ENCODE data around the gene BBS10. TPM values are rescaled to one million over a fixed set of nuclear protein-coding genes. Genes with fewer than 3 reads are reported as not detected.

BBS10 gene
- total and polyA plus RNA-seq, 2 of the 13 experiments (the other 11 are each of a cell fraction or from before 2014, with no cell fraction given), result 4.9 to 7.4 TPM

- TF ChIP-seq ZC3H13 (CRISPR knock-in tag; IDR thresholded peaks at IDR 0.05) (no peak), ZNF362 (CRISPR knock-in tag; IDR thresholded peaks at IDR 0.05; ENCODE audit: borderline replicate concordance) (no peak; the same call in 1 of the 2 replicates), ZNF746 (CRISPR knock-in tag; IDR thresholded peaks at IDR 0.05) (no peak), ZNF33A (CRISPR knock-in tag; IDR thresholded peaks at IDR 0.05; ENCODE audit: borderline replicate concordance) (no peak), ARID4A (CRISPR knock-in tag; IDR thresholded peaks at IDR 0.05; ENCODE audit: borderline replicate concordance) (peak; percentile 65; the same call in 1 of the 2 replicates), PHB2 (IDR thresholded peaks at IDR 0.05; ENCODE audit: partially characterized antibody) (no peak), MED8 (CRISPR knock-in tag; IDR thresholded peaks at IDR 0.05; ENCODE audit: insufficient replicate concordance) (peak; percentile 70), ZNF17 (CRISPR knock-in tag; IDR thresholded peaks at IDR 0.05) (no peak), MED1 (CRISPR knock-in tag; IDR thresholded peaks at IDR 0.05) (peak; percentile 66), ZNF639 (CRISPR knock-in tag; conservative IDR thresholded peaks at IDR 0.05) (no peak), LBX2 (CRISPR knock-in tag; IDR thresholded peaks at IDR 0.05; ENCODE audit: borderline replicate concordance) (no peak), AGO1 (IDR thresholded peaks at IDR 0.05; ENCODE audit: low read depth, low read length, poor library complexity, severe bottlenecking) (peak; percentile 79), ZNF557 (CRISPR knock-in tag; IDR thresholded peaks at IDR 0.05) (peak; percentile 55; the same call in 1 of the 2 replicates), NFIB (CRISPR knock-in tag; IDR thresholded peaks at IDR 0.05; ENCODE audit: borderline replicate concordance) (no peak; the same call in 1 of the 2 replicates), DR1 (CRISPR knock-in tag; IDR thresholded peaks at IDR 0.05) (no peak; the same call in none of the 2 replicates), PPARG (CRISPR knock-in tag; conservative IDR thresholded peaks at IDR 0.05) (no peak), ZNF44 (CRISPR knock-in tag; IDR thresholded peaks at IDR 0.05) (peak; percentile 46; the same call in 1 of the 2 replicates), SALL2 (CRISPR knock-in tag; IDR thresholded peaks at IDR 0.05) (peak; percentile 88; the same call in 1 of the 2 replicates), ZNF224 (CRISPR knock-in tag; IDR thresholded peaks at IDR 0.05) (no peak), ZFP37 (CRISPR knock-in tag; IDR thresholded peaks at IDR 0.05; ENCODE audit: borderline replicate concordance) (no peak; the same call in 1 of the 2 replicates), NKX3-1 (CRISPR knock-in tag; IDR thresholded peaks at IDR 0.05) (peak; percentile 84), TP53 (CRISPR knock-in tag; conservative IDR thresholded peaks at IDR 0.05) (peak; percentile 71; the same call in 1 of the 2 replicates), CC2D1A (CRISPR knock-in tag; IDR thresholded peaks at IDR 0.05) (no peak)
Observed at GRCh38 chr12:76348079-76348901, at the start of gene BBS10 (continued).

Data from HepG2 (cell line).